ENCODE measurements around the gene C13orf46.

DNA sequence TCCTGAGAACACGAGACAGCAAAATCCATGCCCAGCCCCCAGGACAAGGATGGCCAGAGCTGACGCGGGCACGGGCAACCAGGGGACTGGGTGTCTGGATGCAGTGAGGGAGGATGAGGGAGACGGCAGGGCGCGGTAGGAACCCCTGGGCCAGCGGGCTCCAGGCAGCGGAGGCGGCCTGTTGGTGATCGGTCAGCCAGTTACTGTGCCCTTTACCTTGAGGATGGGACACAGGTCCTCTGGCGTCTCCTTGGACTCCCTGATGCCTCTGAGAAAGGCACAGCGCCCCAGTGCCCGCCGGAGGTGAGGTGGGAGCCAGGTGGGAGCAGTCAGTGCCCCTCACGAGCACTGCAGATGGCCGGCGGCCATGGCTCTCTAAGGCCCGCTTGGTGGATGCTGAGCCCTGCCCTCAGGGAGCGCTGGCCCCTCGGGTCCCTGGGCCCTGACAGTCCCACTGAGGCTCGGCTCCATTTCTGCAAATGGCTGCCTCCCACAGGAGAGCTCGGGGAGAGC, 31.2 kb downstream of the C13orf46 start:
- TF ChIP-seq POLR2A (IDR thresholded peaks at IDR 0.05; ENCODE audit: low read depth, low read length) (no peak), POLR2AphosphoS5 (IDR thresholded peaks at IDR 0.05; ENCODE audit: low read depth, low read length) (no peak), PAX5 (IDR thresholded peaks at IDR 0.05; ENCODE audit: insufficient read depth, low read length, severe bottlenecking) (no peak), TAF1 (IDR thresholded peaks at IDR 0.05; ENCODE audit: low read depth, low read length) (no peak), POU2F2 (IDR thresholded peaks at IDR 0.05; ENCODE audit: low read depth, low read length) (no peak), SPI1 (IDR thresholded peaks at IDR 0.05; ENCODE audit: low read depth, low read length) (no peak)

All from GM12891 (cell line).